Esophagus muscularis mucosa (tissue), 4 donors: Measurements from ENCODE around the gene SPTSSB. TPM values are rescaled to one million over a fixed set of nuclear protein-coding genes. Genes with fewer than 3 reads are reported as not detected.

ENCODE experiments used
- DNase-seq: peaks from one replicate; pipeline ENCODE4 v3.0.0-alpha.2; 2017; ENCODE audit errors: extremely low spot score
- H3K27ac ChIP-seq, 4 donors: fragments of 200-600 bp; sonication (generic); replicated peaks in 1 of 4; 1 replicate in 3 of 4; 2 replicates in 1 of 4; pipeline ENCODE4 v1.5.1; 2016 to 2019; ENCODE audit warnings: mild to moderate bottlenecking in 1 of 4
- H3K27me3 ChIP-seq, 4 donors: fragments of 200-600 bp; sonication (generic); one replicate each; pipeline versions ENCODE4 v1.5.1 to v1.6.0; 2016 to 2019
- H3K36me3 ChIP-seq, 4 donors: fragments of 200-600 bp; sonication (generic); one replicate each; pipeline ENCODE4 v1.5.1; 2016 to 2019
- H3K4me1 ChIP-seq, 4 donors: fragments of 200-600 bp; sonication (generic); one replicate each; pipeline ENCODE4 v1.5.1; 2016 to 2019
- H3K4me3 ChIP-seq, 4 donors: fragments of 200-600 bp; sonication (generic); 1 replicate in 2 of 4; 2 replicates in 2 of 4; pipeline ENCODE4 v1.5.1; 2016 to 2019; ENCODE audit warnings: mild to moderate bottlenecking in 4 of 4, moderate library complexity in 1 of 4
- H3K9me3 ChIP-seq, 4 donors: fragments of 200-600 bp; sonication (generic); 1 replicate in 3 of 4; 2 replicates in 1 of 4; pipeline ENCODE4 v1.5.1; 2016 to 2019
- CTCF ChIP-seq, 3 experiments: fragments of 200-600 bp in 2 of 3; fragments of 450-650 bp in 1 of 3; sonication (generic) in 2 of 3; IDR thresholded peaks; one replicate each; pipeline ENCODE4 v1.5.1; 2017 to 2019; ENCODE audit warnings: antibody characterized with exemption in 3 of 3, mild to moderate bottlenecking in 2 of 3, moderate library complexity in 1 of 3
- EP300 ChIP-seq: sonication (generic); formaldehyde crosslinking; IDR thresholded peaks from one replicate; pipeline ENCODE4 v1.6.1; 2017; ENCODE audit warnings: antibody characterized with exemption
- POLR2A ChIP-seq: fragments of 450-650 bp; IDR thresholded peaks from one replicate; pipeline ENCODE4 v1.6.1; 2017; ENCODE audit warnings: antibody characterized with exemption, moderate library complexity, mild to moderate bottlenecking, low read depth
- POLR2AphosphoS5 ChIP-seq, 2 donors: sonication (generic); formaldehyde crosslinking; IDR thresholded peaks; one replicate each; pipeline ENCODE4 v1.6.1; 2017; ENCODE audit warnings: antibody characterized with exemption in 2 of 2
- WGBS: methylation state at CpG from one replicate; pipeline ENCODE4 v1.1.5; 2018; 5-methylcytosine and 5-hydroxymethylcytosine counted together
- intact Hi-C: fragments of 100-400 bp; cut with DNase I; formaldehyde crosslinking; loops from one replicate; pipeline ENCODE4 v1.15.1; 2023
- total RNA-seq, 4 donors: library from RNA; depleted of rRNA; stranded (reverse); fragments of >200 nt; gene quantifications; one replicate each; pipeline versions ENCODE4 v1.1.0 to v1.2.1, GENCODE V29; 2016

Gene SPTSSB
- total RNA-seq, 4 donors from 2014 or later = 0.13 TPM; not detected in 3

DNA sequence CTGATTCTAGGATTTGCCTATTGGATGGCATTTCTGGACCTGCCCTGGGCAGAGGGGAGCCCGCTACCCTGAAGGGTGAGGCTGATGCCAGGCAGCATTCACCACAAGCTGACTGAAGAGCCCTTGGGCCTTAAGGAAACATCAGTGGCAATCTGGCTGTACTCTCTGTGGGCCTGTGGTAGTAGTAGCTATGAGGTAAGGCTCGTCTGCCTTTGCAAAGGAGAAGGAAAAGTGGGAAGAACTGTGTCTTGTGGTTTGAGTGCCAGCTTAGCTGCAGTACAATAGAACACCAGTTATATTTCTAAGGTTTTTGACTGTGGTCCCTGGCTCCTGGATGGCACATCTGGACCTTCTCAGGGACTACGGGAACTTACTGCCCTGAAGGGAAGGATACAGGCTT is 51.5 kb downstream of the SPTSSB start:
- no peak for TF ChIP-seq POLR2AphosphoS5 (IDR thresholded peaks at IDR 0.05)
- no peak for TF ChIP-seq EP300
- no peak for TF ChIP-seq CTCF (IDR thresholded peaks at IDR 0.05)
- TF ChIP-seq POLR2A = no peak
- no peak for DNase-seq
- Histone ChIP-seq H3K27me3 (no peaks in the 10 kb centered on the region), H3K4me1 (no peaks in the 10 kb centered on the region), H3K9me3 (peaks cover 0 to 20% (median 4%) of the 10 kb centered on the region in 4 donors), H3K36me3 (no peaks in the 10 kb centered on the region), H3K27ac (no peak overlapping the region), H3K4me3 (no peak overlapping the region)
- intact Hi-C loops = no loop called here
- 89% methylated on average over 3 of the region's 3 CpGs for WGBS

DNA sequence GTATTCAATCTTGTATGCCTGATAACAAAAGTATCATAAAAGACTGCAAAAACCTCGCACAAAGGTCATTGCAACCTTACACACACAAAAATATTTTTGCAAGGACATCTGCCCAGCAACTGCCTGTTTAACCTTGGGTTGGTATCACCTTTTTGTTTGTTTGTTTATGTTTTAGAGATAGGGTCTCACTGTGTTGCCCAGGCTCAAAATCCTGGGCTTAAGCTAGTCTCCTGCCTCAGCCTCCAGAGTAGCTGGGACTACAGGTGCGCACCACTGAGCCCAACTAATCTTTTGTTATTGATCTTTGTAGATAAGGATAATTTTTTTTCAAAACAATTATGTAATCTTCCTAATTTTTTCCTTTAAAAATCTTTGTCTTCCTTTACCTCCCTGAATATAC is 54.2 kb downstream of the SPTSSB start:
- TF ChIP-seq POLR2AphosphoS5 (IDR thresholded peaks at IDR 0.05) = no peak
- TF ChIP-seq EP300 = no peak
- TF ChIP-seq POLR2A = no peak
- H3K4me3 ChIP-seq = no peak overlapping the region
- H3K9me3 ChIP-seq = peaks cover 0 to 20% (median 4%) of the 10 kb centered on the region in 4 donors
- WGBS = 89% methylated on average over 2 of the region's 2 CpGs
- H3K27me3 ChIP-seq = no peaks in the 10 kb centered on the region
- no peak overlapping the region for H3K27ac ChIP-seq
- no peak for DNase-seq
- H3K4me1 ChIP-seq = no peaks in the 10 kb centered on the region
- intact Hi-C loops = no loop called here
- H3K36me3 ChIP-seq = no peaks in the 10 kb centered on the region

GRCh38 chr3:161316006-161316689 is 55.2 kb downstream of the SPTSSB start:
- no peaks in the 10 kb centered on the region for H3K27me3 ChIP-seq
- intact Hi-C loops = no loop called here
- no peak for DNase-seq
- WGBS = 92% methylated on average over 3 of the region's 3 CpGs
- no peak overlapping the region for H3K4me3 ChIP-seq
- H3K36me3 ChIP-seq = no peaks in the 10 kb centered on the region
- H3K4me1 ChIP-seq = no peaks in the 10 kb centered on the region
- TF ChIP-seq EP300 = no peak
- no peak for TF ChIP-seq CTCF (IDR thresholded peaks at IDR 0.05)
- TF ChIP-seq POLR2AphosphoS5 (IDR thresholded peaks at IDR 0.05) = no peak
- TF ChIP-seq POLR2A = no peak
- no peak overlapping the region for H3K27ac ChIP-seq
- H3K9me3 ChIP-seq = peaks cover 0 to 20% (median 4%) of the 10 kb centered on the region in 4 donors

DNA sequence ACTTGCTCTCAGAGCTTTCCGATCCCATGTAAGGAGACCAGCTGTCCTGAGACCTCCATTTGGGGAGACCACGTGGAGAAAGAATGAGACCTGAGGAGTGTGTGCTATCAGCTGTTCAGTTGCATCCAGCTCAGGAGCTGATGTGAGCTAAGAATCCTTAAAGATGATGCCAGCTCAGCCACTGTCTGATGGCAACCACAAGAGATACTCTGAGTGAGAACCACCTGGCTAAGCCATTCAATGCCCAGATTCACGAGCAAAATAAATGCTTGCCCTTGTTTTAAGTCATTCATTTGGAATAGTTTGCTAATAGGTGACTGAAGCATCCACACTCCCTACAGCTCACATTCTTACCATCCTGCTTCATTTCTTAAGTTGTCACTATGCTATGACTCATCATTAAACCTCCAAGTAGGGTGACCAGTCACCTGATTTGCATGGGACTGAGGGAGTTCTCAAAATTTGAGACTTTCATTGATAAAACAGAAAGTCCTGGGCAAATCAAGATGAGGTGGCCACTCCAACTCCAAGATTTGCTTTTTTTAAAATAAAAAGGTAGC is 56.4 kb downstream of the SPTSSB start:
- no peaks in the 10 kb centered on the region for H3K4me1 ChIP-seq
- TF ChIP-seq EP300 (no peak), CTCF (IDR thresholded peaks at IDR 0.05) (no peak), POLR2A (no peak), POLR2AphosphoS5 (IDR thresholded peaks at IDR 0.05) (no peak)
- 88% methylated on average over 3 of the region's 3 CpGs for WGBS

DNA sequence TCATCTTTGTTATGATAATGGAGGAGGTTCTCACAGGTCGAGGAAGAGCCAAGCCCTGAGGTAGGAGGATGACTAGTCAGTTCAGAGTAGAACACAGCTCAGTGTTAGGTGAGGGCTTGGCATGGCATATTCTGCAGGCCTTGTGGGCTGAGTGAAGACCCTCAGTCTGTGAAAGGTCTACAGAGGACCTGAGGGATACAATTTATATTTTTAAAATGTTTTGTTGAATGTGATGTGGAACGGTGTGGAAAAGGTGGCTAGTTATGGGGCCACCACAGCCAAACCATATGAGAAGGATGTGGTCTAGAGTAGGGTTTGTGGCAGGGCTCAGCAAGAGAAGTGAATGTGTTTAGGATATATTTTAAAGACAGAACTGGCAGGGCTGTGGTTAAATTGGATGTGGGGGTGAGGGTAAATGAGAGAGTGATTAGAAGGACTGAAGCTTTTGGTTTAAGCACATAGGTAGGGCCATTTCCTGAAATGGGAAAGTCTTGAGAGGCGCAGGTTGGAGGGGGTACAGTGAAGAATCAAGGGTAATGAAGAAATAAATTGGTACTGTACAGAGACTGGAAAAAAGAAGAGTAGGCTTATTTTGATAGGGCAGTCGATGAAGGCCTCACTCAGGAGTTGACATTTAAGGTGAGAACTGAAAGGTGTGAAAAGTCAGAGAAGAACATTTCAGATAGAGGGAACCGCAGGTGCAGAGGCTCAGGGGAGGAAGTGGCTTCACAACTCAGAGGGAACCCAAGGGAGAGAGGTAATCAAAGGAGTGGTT is 60.5 kb downstream of the SPTSSB start:
- intact Hi-C loops = no loop called here
- no peaks in the 10 kb centered on the region for H3K27me3 ChIP-seq
- DNase-seq = no peak
- no peak overlapping the region for H3K27ac ChIP-seq
- TF ChIP-seq POLR2A (no peak), CTCF (IDR thresholded peaks at IDR 0.05) (no peak), EP300 (no peak), POLR2AphosphoS5 (IDR thresholded peaks at IDR 0.05) (no peak)
- WGBS = 78% methylated on average over 5 of the region's 5 CpGs
- H3K36me3 ChIP-seq = no peaks in the 10 kb centered on the region
- no peak overlapping the region for H3K4me3 ChIP-seq
- no peaks in the 10 kb centered on the region for H3K4me1 ChIP-seq
- H3K9me3 ChIP-seq = peaks cover 0 to 12% (median 6%) of the 10 kb centered on the region in 4 donors

More for the DNA sequence above, 56.4 kb downstream of the SPTSSB start:
- DNase-seq = no peak
- Histone ChIP-seq H3K27me3 (no peaks in the 10 kb centered on the region), H3K36me3 (no peaks in the 10 kb centered on the region), H3K4me3 (no peak overlapping the region), H3K9me3 (peaks cover 0 to 10% (median 0%) of the 10 kb centered on the region in 4 donors), H3K27ac (no peak overlapping the region)
- intact Hi-C loops = no loop called here
